NT2/D1 (cell line): Measurements from ENCODE around the gene VIPR1.
"Not testable (repeated sequence)": the region's sequence is repeated elsewhere in the genome, so short reads cannot be mapped to it uniquely, and the experiment has no call there.

Experiments used
- DNase-seq: peaks from one replicate; pipeline ENCODE4 v3.0.0-alpha.2; 2011; ENCODE audit warnings: low read depth, low spot score
- H3K27me3 ChIP-seq: 2 replicates; pipeline ENCODE4 v1.6.0; 2011; ENCODE audit warnings: mild to moderate bottlenecking; ENCODE audit not compliant: insufficient read length, insufficient read depth
- H3K36me3 ChIP-seq: 2 replicates; pipeline ENCODE4 v1.6.1; 2011; ENCODE audit warnings: mild to moderate bottlenecking, low read length, mixed read lengths; ENCODE audit not compliant: insufficient read depth, insufficient read length
- H3K4me1 ChIP-seq: 2 replicates; pipeline ENCODE4 v1.5.1; 2011; ENCODE audit not compliant: insufficient read depth, insufficient read length
- H3K4me3 ChIP-seq: 2 replicates; pipeline ENCODE4 v1.5.1; 2011; ENCODE audit warnings: low read depth; ENCODE audit not compliant: insufficient read length
- H3K9ac ChIP-seq: 2 replicates; pipeline ENCODE4 v1.6.0; 2011; ENCODE audit warnings: low read depth; ENCODE audit not compliant: insufficient read length
- H3K9me3 ChIP-seq: 2 replicates; pipeline ENCODE4 v1.5.1; 2011; ENCODE audit warnings: mild to moderate bottlenecking, low read length; ENCODE audit not compliant: insufficient read depth
- SUZ12 ChIP-seq: IDR thresholded peaks from 2 replicates; pipeline ENCODE4 v1.6.1; 2011; ENCODE audit not compliant: insufficient read length, insufficient read depth; ENCODE audit errors: extremely low read depth
- YY1 ChIP-seq: IDR thresholded peaks from 2 replicates; pipeline ENCODE4 v1.6.1; 2011; ENCODE audit not compliant: insufficient read length, insufficient read depth
- ZNF274 ChIP-seq: IDR thresholded peaks from 2 replicates; pipeline ENCODE4 v1.6.1; 2011; ENCODE audit warnings: mild to moderate bottlenecking, low read depth, low read length

Gene VIPR1

DNA sequence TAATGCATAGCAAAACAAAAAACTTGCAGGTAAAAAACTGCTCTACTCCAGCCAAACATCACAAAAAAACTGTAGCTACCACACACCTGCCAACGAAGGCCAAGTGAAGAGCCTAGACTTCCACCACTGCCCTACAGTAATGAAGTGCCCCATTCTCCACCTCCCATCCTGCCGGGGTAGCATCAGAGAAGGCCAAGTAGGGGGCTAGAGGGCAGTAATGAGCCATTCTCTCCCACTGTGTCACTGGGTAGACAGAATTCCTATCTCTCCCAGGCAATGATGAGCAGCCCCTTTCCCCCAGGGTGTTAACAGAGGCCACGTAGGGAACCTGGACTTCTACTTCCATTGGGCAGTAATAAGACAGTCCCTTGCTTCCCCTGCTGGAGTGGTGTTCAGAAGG lies 69.8 kb downstream of the VIPR1 start:
- Histone ChIP-seq H3K27me3 (no peaks in the 10 kb centered on the region), H3K36me3 (peaks cover 60% of the 10 kb centered on the region)
- peak; percentile 60 for DNase-seq

DNA sequence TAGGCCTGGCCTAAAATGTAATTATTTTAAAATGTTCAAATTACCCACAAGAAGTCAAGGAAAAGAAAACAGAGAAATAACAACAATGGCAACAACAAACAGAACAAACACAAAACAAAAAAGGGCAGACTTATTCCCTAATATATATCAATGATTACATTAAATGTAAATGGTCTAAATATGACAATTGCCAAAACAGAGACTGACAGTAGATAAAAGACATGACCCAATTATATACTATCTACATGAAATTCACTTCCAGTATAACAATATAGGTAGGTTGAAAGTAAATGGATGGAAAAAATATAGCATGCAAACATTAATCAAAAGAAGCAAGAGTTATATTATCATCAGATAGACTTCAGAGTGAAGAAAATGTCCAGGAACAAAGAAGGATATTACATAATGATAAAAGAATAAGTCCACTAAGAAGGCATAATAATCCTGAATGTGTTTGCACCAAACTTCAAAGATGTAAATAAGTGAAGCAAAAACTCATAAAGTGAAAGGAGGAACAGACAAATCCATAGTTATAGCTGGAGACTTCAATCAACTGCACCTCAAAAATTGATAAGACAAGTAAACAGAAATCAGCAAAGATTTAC lies 72.8 kb downstream of the VIPR1 start:
- no peaks in the 10 kb centered on the region for H3K4me1 ChIP-seq
- DNase-seq, result no peak
- H3K36me3 ChIP-seq, result peaks cover 57% of the 10 kb centered on the region
- TF ChIP-seq YY1, result no peak
- TF ChIP-seq ZNF274, result no peak
- no peak for TF ChIP-seq SUZ12
- no peak overlapping the region for H3K4me3 ChIP-seq
- H3K9me3 ChIP-seq, result peaks cover 33% of the 10 kb centered on the region
- H3K27me3 ChIP-seq, result no peaks in the 10 kb centered on the region
- H3K9ac ChIP-seq, result no peak overlapping the region

More for the DNA sequence above, 69.8 kb downstream of the VIPR1 start:
- no peak for TF ChIP-seq ZNF274
- no peak for TF ChIP-seq YY1
- TF ChIP-seq SUZ12, result no peak
- Histone ChIP-seq H3K4me3 (no peak overlapping the region), H3K9me3 (peaks cover 33% of the 10 kb centered on the region), H3K4me1 (no peaks in the 10 kb centered on the region), H3K9ac (no peak overlapping the region)

DNA sequence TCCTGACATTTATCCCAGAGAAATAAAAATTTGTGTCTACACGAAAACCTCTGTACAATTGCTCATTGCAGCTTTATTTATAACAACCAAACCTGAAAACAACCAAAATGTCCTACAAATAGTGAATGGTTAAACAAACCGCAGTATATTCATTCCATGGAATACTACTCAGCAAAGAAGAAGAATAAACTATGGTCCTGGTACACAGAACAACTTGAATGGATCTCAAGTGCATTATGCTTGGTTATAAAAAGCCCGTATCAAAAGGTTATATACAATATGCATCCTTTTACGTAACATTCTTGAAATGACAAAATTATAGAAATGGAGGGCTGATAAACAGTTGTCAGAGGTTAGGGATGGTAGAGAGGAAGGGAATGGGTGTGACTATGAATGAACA lies 75.6 kb downstream of the VIPR1 start:
- no peak overlapping the region for H3K9ac ChIP-seq
- no peak for DNase-seq
- TF ChIP-seq SUZ12, result no peak
- TF ChIP-seq ZNF274, result no peak
- TF ChIP-seq YY1, result no peak
- H3K27me3 ChIP-seq, result no peaks in the 10 kb centered on the region
- H3K4me1 ChIP-seq, result no peaks in the 10 kb centered on the region
- H3K4me3 ChIP-seq, result no peak overlapping the region
- peaks cover 49% of the 10 kb centered on the region for H3K36me3 ChIP-seq
- H3K9me3 ChIP-seq, result peaks cover 33% of the 10 kb centered on the region

DNA sequence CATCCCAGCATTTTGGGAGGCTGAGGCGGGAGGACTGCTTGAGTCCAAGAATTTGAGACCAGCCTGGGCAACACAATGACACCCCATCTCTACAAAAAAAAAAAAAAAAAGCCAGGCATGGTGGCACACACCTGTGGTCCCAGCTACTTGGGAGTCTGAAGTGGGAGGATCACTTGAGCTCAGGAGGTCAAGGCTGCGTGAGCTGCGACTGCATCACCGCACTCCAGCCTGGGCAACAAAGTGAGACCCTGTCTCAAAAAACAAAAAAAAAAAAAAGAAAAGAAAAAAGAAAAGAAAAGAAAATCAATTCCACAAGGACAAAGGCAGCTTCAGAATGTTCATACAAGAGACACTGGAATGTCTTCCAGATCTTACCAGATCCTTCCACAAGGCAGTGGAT lies 76.9 kb downstream of the VIPR1 start:
- H3K4me3 ChIP-seq, H3K4me1 ChIP-seq, H3K9ac ChIP-seq, DNase-seq, H3K27me3 ChIP-seq: not testable (repeated sequence)
- peaks cover 37% of the 10 kb centered on the region for H3K36me3 ChIP-seq
- H3K9me3 ChIP-seq, result peaks cover 25% of the 10 kb centered on the region

DNA sequence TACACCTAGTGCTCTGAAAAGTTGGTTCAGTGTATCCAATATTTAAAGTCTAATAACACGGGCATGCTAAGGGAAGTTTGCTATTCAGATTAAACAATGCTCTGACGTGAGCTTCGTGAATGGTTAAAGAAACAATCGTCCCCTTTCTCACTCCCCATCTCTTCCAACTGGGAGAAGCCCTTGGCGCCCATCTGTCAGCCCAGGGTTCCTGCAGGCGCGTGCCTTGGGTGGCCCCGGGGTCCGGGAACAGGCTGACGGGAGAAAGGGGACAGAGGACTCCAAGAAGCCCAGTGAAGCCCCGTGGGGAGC lies 78.9 kb downstream of the VIPR1 start:
- H3K27me3 ChIP-seq, result no peaks in the 10 kb centered on the region
- no peaks in the 10 kb centered on the region for H3K4me1 ChIP-seq
- no peak for DNase-seq

DNA sequence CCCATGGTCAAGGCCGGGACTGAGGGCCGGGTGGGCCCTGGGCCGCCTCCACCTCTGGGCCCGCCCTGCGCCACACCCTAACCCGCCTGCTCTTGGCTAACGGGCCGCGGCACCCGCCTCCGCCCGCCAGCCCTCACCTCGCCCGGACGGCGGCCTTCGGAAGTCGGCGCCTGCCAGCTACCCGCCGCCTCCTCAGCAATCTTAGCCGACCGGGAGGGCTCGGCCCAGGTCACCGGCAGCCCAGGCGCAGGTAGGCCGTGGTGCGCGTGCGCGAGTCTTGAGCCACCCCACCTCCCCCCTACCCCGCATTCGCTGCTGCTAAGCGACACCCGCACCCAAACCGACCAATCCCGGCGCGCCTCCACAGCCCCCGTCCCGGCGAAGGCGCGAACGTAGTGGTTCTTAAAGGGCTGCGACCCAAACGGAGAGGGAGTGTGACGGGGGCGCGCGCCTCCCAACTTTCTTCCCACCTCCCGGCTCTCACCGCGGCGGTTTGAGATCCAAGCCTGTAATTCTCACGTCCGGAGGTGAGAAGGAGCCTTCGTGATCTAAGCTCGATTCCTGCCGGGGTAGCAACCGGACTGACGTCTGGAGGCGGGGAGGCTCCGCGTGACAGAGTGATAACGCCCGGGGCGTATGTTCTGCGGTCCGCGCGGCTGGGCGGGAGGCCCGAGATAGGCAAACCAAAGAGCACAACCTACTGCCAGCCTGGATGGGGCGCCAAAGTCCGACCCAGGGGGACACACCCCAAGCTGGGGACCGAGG lies 79.4 kb downstream of the VIPR1 start, which contains the start of gene SEC22C:
Gene SEC22C (minus strand): TSS at position 259 of the 765 bp plus-strand sequence. CDS start 12,921 bp downstream, outside the sequence.
- Histone ChIP-seq H3K9me3 (no peaks in the 10 kb centered on the region; the same call in 1 of the 2 replicates), H3K9ac (peak within 1 kb of the TSS; percentile 96), H3K36me3 (peaks cover 24% of the 10 kb centered on the region), H3K4me1 (no peaks in the 10 kb centered on the region), H3K4me3 (peak within 1 kb of the TSS; percentile 79), H3K27me3 (no peaks in the 10 kb centered on the region)
- peak; percentile 97 for DNase-seq
- TF ChIP-seq SUZ12 (no peak), ZNF274 (no peak), YY1 (no peak)

More for the DNA sequence above, 78.9 kb downstream of the VIPR1 start:
- TF ChIP-seq ZNF274, result no peak
- TF ChIP-seq SUZ12, result no peak
- no peak for TF ChIP-seq YY1
- H3K4me3 ChIP-seq, result peak overlapping the region; percentile 79
- peak overlapping the region; percentile 96 for H3K9ac ChIP-seq
- peaks cover 24% of the 10 kb centered on the region for H3K36me3 ChIP-seq
- peaks cover 5% of the 10 kb centered on the region; the same call in 1 of the 2 replicates for H3K9me3 ChIP-seq

DNA sequence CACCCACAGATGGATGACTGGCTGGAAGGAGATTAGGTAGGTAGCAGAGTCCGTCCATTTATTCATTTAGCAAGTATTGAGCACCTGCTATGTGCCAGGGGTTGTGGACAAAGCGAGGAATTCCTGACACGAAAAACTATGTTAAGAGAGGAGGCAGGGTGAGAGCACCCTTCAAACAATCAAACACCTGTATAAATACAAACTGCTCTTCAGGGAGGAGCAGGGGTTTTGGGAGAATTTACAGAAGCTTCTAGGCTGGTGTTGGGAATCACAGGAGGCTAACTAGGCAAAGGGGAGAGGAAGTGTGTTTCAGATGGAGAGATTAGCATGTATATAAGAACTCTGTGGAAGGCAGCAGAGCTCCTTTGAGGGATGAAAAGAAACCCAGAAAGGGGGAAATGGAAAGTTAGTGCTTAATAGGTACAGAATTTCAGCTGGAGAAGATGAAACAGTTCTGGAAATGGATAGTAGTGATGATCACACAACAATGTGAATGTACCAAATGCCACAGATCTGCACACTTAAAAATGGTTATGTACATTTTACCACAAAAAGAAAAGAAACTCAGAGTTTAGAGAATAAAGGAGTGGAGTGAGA lies 80.1 kb downstream of the VIPR1 start:
- Histone ChIP-seq H3K9ac (peak overlapping the region; percentile 85), H3K4me1 (no peaks in the 10 kb centered on the region), H3K36me3 (peaks cover 20% of the 10 kb centered on the region), H3K27me3 (no peaks in the 10 kb centered on the region), H3K9me3 (no peaks in the 10 kb centered on the region), H3K4me3 (peak overlapping the region; percentile 79)
- TF ChIP-seq ZNF274, result no peak
- TF ChIP-seq SUZ12, result no peak
- TF ChIP-seq YY1, result no peak
- peak; percentile 25 for DNase-seq
